Measurements from ENCODE around the gene CDH18. TPM values are rescaled to one million over a fixed set of nuclear protein-coding genes. Genes with fewer than 3 reads are reported as not detected.

CDH18 gene
- polyA plus RNA-seq, 1 donor from 2014 or later, result 5.6 TPM

DNA sequence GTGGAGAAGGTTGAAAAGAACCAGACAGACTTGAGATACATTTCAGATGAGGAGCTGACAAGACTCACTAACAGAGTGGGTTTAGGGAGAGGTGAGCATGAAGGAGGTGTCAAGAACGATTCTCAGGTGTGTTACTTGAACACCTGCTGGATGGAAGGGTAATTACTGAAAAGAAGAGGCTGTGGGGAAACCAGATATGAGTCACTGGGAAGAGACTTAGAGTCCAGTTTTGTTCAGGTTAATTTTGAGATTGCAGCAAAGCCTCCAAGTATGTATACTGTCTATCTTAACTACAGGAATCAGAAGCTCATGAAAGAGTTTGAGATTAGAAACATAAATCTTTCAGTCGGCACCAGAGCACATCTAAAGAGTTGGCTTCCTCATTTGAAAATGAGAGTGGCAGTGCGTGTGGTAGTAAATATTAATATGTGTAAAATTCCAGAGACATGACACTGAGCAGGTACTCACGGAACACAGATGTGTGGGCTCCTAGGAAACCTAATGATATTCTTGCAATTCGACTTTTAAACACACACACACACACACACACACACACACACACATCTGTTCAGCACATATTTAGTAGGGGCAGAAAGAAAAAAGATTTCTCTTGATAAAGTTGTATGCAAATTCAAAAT is 197.1 kb downstream of the CDH18 start:
- TF ChIP-seq, protein P1, sequence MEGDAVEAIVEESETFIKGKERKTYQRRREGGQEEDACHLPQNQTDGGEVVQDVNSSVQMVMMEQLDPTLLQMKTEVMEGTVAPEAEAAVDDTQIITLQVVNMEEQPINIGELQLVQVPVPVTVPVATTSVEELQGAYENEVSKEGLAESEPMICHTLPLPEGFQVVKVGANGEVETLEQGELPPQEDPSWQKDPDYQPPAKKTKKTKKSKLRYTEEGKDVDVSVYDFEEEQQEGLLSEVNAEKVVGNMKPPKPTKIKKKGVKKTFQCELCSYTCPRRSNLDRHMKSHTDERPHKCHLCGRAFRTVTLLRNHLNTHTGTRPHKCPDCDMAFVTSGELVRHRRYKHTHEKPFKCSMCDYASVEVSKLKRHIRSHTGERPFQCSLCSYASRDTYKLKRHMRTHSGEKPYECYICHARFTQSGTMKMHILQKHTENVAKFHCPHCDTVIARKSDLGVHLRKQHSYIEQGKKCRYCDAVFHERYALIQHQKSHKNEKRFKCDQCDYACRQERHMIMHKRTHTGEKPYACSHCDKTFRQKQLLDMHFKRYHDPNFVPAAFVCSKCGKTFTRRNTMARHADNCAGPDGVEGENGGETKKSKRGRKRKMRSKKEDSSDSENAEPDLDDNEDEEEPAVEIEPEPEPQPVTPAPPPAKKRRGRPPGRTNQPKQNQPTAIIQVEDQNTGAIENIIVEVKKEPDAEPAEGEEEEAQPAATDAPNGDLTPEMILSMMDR (IDR thresholded peaks at IDR 0.05; ENCODE audit: poor library complexity, severe bottlenecking), result no peak
- no peak for TF ChIP-seq MXI1 (conservative IDR thresholded peaks at IDR 0.05; ENCODE audit: poor library complexity, severe bottlenecking)
- TF ChIP-seq POLR2AphosphoS5 (IDR thresholded peaks at IDR 0.05), result no peak
- no peak for TF ChIP-seq SMC3 (conservative IDR thresholded peaks at IDR 0.05; ENCODE audit: poor library complexity)
- TF ChIP-seq TAF1 (IDR thresholded peaks at IDR 0.05; ENCODE audit: low read depth), result no peak
- no peak for TF ChIP-seq EP300 (conservative IDR thresholded peaks at IDR 0.05; ENCODE audit: poor library complexity, severe bottlenecking)
- no peak for TF ChIP-seq RAD21 (conservative IDR thresholded peaks at IDR 0.05)
- TF ChIP-seq, protein P2, sequence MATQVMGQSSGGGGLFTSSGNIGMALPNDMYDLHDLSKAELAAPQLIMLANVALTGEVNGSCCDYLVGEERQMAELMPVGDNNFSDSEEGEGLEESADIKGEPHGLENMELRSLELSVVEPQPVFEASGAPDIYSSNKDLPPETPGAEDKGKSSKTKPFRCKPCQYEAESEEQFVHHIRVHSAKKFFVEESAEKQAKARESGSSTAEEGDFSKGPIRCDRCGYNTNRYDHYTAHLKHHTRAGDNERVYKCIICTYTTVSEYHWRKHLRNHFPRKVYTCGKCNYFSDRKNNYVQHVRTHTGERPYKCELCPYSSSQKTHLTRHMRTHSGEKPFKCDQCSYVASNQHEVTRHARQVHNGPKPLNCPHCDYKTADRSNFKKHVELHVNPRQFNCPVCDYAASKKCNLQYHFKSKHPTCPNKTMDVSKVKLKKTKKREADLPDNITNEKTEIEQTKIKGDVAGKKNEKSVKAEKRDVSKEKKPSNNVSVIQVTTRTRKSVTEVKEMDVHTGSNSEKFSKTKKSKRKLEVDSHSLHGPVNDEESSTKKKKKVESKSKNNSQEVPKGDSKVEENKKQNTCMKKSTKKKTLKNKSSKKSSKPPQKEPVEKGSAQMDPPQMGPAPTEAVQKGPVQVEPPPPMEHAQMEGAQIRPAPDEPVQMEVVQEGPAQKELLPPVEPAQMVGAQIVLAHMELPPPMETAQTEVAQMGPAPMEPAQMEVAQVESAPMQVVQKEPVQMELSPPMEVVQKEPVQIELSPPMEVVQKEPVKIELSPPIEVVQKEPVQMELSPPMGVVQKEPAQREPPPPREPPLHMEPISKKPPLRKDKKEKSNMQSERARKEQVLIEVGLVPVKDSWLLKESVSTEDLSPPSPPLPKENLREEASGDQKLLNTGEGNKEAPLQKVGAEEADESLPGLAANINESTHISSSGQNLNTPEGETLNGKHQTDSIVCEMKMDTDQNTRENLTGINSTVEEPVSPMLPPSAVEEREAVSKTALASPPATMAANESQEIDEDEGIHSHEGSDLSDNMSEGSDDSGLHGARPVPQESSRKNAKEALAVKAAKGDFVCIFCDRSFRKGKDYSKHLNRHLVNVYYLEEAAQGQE (IDR thresholded peaks at IDR 0.05; ENCODE audit: borderline replicate concordance), result no peak
- no peak for TF ChIP-seq EZH2 (IDR thresholded peaks at IDR 0.05; ENCODE audit: borderline replicate concordance, insufficient read depth, low read length, poor library complexity, severe bottlenecking)
- Histone ChIP-seq H3K9ac (ENCODE audit: low read length) (no peak overlapping the region), H3K27me3 (ENCODE audit: insufficient read depth, low read depth, low read length) (no peaks in the 10 kb centered on the region)

DNA sequence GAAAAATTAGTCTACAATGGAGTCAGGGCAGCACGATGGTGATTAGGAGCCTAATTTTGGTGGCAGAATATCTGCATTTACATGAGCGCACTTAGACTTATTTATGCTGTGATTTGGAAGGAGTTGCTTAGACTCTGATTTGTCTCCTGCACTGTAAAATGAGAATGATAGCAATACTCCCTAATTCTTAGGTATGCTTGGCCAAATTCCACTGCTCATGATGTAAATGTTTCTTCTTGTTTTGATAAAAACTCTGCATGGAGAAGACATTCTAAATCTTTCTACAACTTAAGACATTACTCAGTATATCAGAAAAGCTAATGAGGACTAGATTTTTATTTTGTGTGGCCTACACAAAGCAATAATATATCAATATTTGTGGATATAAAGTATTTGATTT is 205.4 kb downstream of the CDH18 start:
- no peaks in the 10 kb centered on the region for H3K9me3 ChIP-seq (ENCODE audit: low read length)
- H3K36me3 ChIP-seq (ENCODE audit: insufficient read depth, low read length), result no peaks in the 10 kb centered on the region
- H3K9me2 ChIP-seq (ENCODE audit: insufficient read depth, low read length), result no peaks in the 10 kb centered on the region
- no peak for TF ChIP-seq TAF1 (IDR thresholded peaks at IDR 0.05; ENCODE audit: low read depth)
- TF ChIP-seq POLR2AphosphoS5 (IDR thresholded peaks at IDR 0.05), result no peak
- TF ChIP-seq MXI1 (conservative IDR thresholded peaks at IDR 0.05; ENCODE audit: poor library complexity, severe bottlenecking), result no peak
- no peak overlapping the region for H3K9ac ChIP-seq (ENCODE audit: low read length)
- H3K79me2 ChIP-seq (replicated peaks; ENCODE audit: insufficient read depth, low read length), result no peaks in the 10 kb centered on the region
- no peak overlapping the region for H3K27ac ChIP-seq (ENCODE audit: low read length)
- no peak overlapping the region for H3K4me2 ChIP-seq (ENCODE audit: low read length)
- no peak overlapping the region for H3K4me3 ChIP-seq (ENCODE audit: low read length)
- no peaks in the 10 kb centered on the region for H3F3A ChIP-seq (ENCODE audit: insufficient read depth, low read length, poor library complexity, severe bottlenecking)
- H3K27me3 ChIP-seq (ENCODE audit: insufficient read depth, low read depth, low read length), result no peaks in the 10 kb centered on the region
- H2AFZ ChIP-seq (ENCODE audit: low read depth, low read length), result no peak overlapping the region
- H4K20me1 ChIP-seq (ENCODE audit: insufficient read depth), result no peaks in the 10 kb centered on the region

More for the DNA sequence above, 197.1 kb downstream of the CDH18 start:
- H3K4me3 ChIP-seq (ENCODE audit: low read length), result no peak overlapping the region
- H3K9me3 ChIP-seq (ENCODE audit: low read length), result no peaks in the 10 kb centered on the region
- no peaks in the 10 kb centered on the region for H3K79me2 ChIP-seq (replicated peaks; ENCODE audit: insufficient read depth, low read length)
- H3K27ac ChIP-seq (ENCODE audit: low read length), result no peak overlapping the region
- no peaks in the 10 kb centered on the region for H3F3A ChIP-seq (ENCODE audit: insufficient read depth, low read length, poor library complexity, severe bottlenecking)
- no peaks in the 10 kb centered on the region for H4K20me1 ChIP-seq (ENCODE audit: insufficient read depth)
- H3K9me2 ChIP-seq (ENCODE audit: insufficient read depth, low read length), result no peaks in the 10 kb centered on the region
- H2AFZ ChIP-seq (ENCODE audit: low read depth, low read length), result no peak overlapping the region
- no peak overlapping the region for H3K4me2 ChIP-seq (ENCODE audit: low read length)
- no peaks in the 10 kb centered on the region for H3K36me3 ChIP-seq (ENCODE audit: insufficient read depth, low read length)

Data from neural cell (in vitro differentiated cells).